ACC112 (cell line): ENCODE data around the gene ANKRD63.

Source experiments
- H2AFZ ChIP-seq: fragments of 200-600 bp; sonication (generic); one replicate; pipeline ENCODE4 v1.6.0; 2017; ENCODE audit warnings: antibody characterized with exemption, low read length; ENCODE audit not compliant: unreplicated experiment
- H3K27ac ChIP-seq: fragments of 200-600 bp; sonication (generic); 2 replicates; pipeline ENCODE4 v1.5.1; 2014; ENCODE audit warnings: low read depth, mild to moderate bottlenecking, antibody characterized with exemption, low read length, moderate library complexity
- H3K27me3 ChIP-seq: fragments of 200-600 bp; sonication (generic); 2 replicates; pipeline ENCODE4 v1.6.1; 2014; ENCODE audit warnings: mild to moderate bottlenecking, antibody characterized with exemption, low read length, moderate library complexity, mixed read lengths; ENCODE audit not compliant: insufficient read depth
- H3K36me3 ChIP-seq: fragments of 200-600 bp; sonication (generic); 2 replicates; pipeline ENCODE4 v1.6.1; 2016; ENCODE audit warnings: mild to moderate bottlenecking, antibody characterized with exemption, low read length, moderate library complexity, mixed read lengths; ENCODE audit not compliant: insufficient read depth
- H3K4me1 ChIP-seq: fragments of 200-600 bp; sonication (generic); one replicate; pipeline ENCODE4 v1.6.1; 2016; ENCODE audit warnings: low read length, mixed read lengths; ENCODE audit not compliant: insufficient read depth, unreplicated experiment, control insufficient read depth
- H3K4me3 ChIP-seq: fragments of 200-600 bp; sonication (generic); 2 replicates; pipeline ENCODE4 v1.5.1; 2014; ENCODE audit warnings: mild to moderate bottlenecking, low read depth, low read length
- H3K79me2 ChIP-seq: fragments of 200-600 bp; sonication (generic); one replicate; pipeline ENCODE4 v1.6.0; 2016; ENCODE audit warnings: low read length; ENCODE audit not compliant: control insufficient read depth, unreplicated experiment, insufficient read depth

The ANKRD63 gene

GRCh38 chr15:40313531-40314398 lies 30.9 kb upstream of the ANKRD63 start:
- no peak overlapping the region for H2AFZ ChIP-seq
- no peak overlapping the region for H3K27ac ChIP-seq
- no peaks in the 10 kb centered on the region for H3K36me3 ChIP-seq
- H3K4me1 ChIP-seq = peaks cover 25% of the 10 kb centered on the region
- H3K79me2 ChIP-seq = no peaks in the 10 kb centered on the region
- no peaks in the 10 kb centered on the region; the same call in 1 of the 2 replicates for H3K27me3 ChIP-seq
- no peak overlapping the region for H3K4me3 ChIP-seq

GRCh38 chr15:40312370-40313158 lies 29.7 kb upstream of the ANKRD63 start:
- Histone ChIP-seq H3K27me3 (no peaks in the 10 kb centered on the region; the same call in 1 of the 2 replicates), H2AFZ (no peak overlapping the region), H3K4me1 (peaks cover 27% of the 10 kb centered on the region), H3K36me3 (no peaks in the 10 kb centered on the region), H3K4me3 (no peak overlapping the region), H3K27ac (no peak overlapping the region), H3K79me2 (no peaks in the 10 kb centered on the region)

- Histone ChIP-seq H3K4me1 (peaks cover 27% of the 10 kb centered on the region), H3K27me3 (no peaks in the 10 kb centered on the region; the same call in 1 of the 2 replicates), H2AFZ (no peak overlapping the region), H3K4me3 (no peak overlapping the region), H3K27ac (no peak overlapping the region), H3K79me2 (no peaks in the 10 kb centered on the region), H3K36me3 (no peaks in the 10 kb centered on the region)
Measured at GRCh38 chr15:40310993-40311392, 28.1 kb upstream of the ANKRD63 start.

GRCh38 chr15:40310001-40310959 lies 27.4 kb upstream of the ANKRD63 start:
- Histone ChIP-seq H3K27ac (no peak overlapping the region), H3K36me3 (no peaks in the 10 kb centered on the region), H2AFZ (no peak overlapping the region), H3K4me1 (peaks cover 24% of the 10 kb centered on the region), H3K4me3 (no peak overlapping the region), H3K79me2 (no peaks in the 10 kb centered on the region), H3K27me3 (no peaks in the 10 kb centered on the region; the same call in 1 of the 2 replicates)

GRCh38 chr15:40309344-40309862 lies 26.5 kb upstream of the ANKRD63 start:
- H3K79me2 ChIP-seq = no peaks in the 10 kb centered on the region
- no peak overlapping the region for H3K27ac ChIP-seq
- peaks cover 16% of the 10 kb centered on the region for H3K4me1 ChIP-seq
- H2AFZ ChIP-seq = no peak overlapping the region
- no peak overlapping the region for H3K4me3 ChIP-seq
- H3K27me3 ChIP-seq = peaks cover 5% of the 10 kb centered on the region
- H3K36me3 ChIP-seq = no peaks in the 10 kb centered on the region

GRCh38 chr15:40307421-40308211 lies 24.8 kb upstream of the ANKRD63 start, which contains the start of gene PLCB2:
Gene PLCB2 (minus strand): TSS chr15:40307935. CDS start chr15:40307672, 263 bp downstream.
- Histone ChIP-seq H3K27ac (no peak within 1 kb of the TSS), H3K27me3 (peaks cover 12% of the 10 kb centered on the region), H3K4me1 (peaks cover 5% of the 10 kb centered on the region), H3K36me3 (no peaks in the 10 kb centered on the region), H3K79me2 (no peaks in the 10 kb centered on the region), H2AFZ (no peak within 1 kb of the TSS), H3K4me3 (no peak within 1 kb of the TSS)

- H3K36me3 ChIP-seq = no peaks in the 10 kb centered on the region
- no peaks in the 10 kb centered on the region for H3K79me2 ChIP-seq
- H3K4me1 ChIP-seq = peaks cover 5% of the 10 kb centered on the region
- no peak overlapping the region for H3K27ac ChIP-seq
- no peak overlapping the region for H2AFZ ChIP-seq
- peaks cover 12% of the 10 kb centered on the region for H3K27me3 ChIP-seq
- no peak overlapping the region for H3K4me3 ChIP-seq
Measured at GRCh38 chr15:40306908-40307307, 24.0 kb upstream of the ANKRD63 start.

GRCh38 chr15:40306371-40306770 lies 23.5 kb upstream of the ANKRD63 start:
- no peaks in the 10 kb centered on the region for H3K79me2 ChIP-seq
- H2AFZ ChIP-seq = no peak overlapping the region
- H3K27me3 ChIP-seq = peaks cover 12% of the 10 kb centered on the region; the same call in 1 of the 2 replicates
- H3K4me1 ChIP-seq = peaks cover 5% of the 10 kb centered on the region
- no peaks in the 10 kb centered on the region for H3K36me3 ChIP-seq
- H3K4me3 ChIP-seq = no peak overlapping the region
- no peak overlapping the region for H3K27ac ChIP-seq

- Histone ChIP-seq H3K79me2 (no peaks in the 10 kb centered on the region), H2AFZ (no peak overlapping the region), H3K4me3 (no peak overlapping the region), H3K36me3 (no peaks in the 10 kb centered on the region), H3K27me3 (peaks cover 22% of the 10 kb centered on the region; the same call in 1 of the 2 replicates), H3K4me1 (peaks cover 5% of the 10 kb centered on the region), H3K27ac (no peak overlapping the region)
Measured at GRCh38 chr15:40305281-40305680, 22.4 kb upstream of the ANKRD63 start.
